Activated CD4-positive, alpha-beta T cell treated with anti-CD3 and anti-CD28 coated beads for 48 hours (primary cell): ENCODE measurements around the gene PROM2.
"Not testable (repeated sequence)": the region's sequence is repeated elsewhere in the genome, so short reads cannot be mapped to it uniquely, and the experiment has no call there.

Experiments
- DNase-seq: peaks from one replicate; pipeline ENCODE4 v3.0.0-alpha.2; 2020

Gene PROM2

GRCh38 chr2:95274291-95275150, at the start of gene PROM2:
Gene PROM2, plus strand, starts transcription at chr2:95274449. Its CDS starts 137 bp downstream, at chr2:95274586.
- DNase-seq, result no peak

DNA sequence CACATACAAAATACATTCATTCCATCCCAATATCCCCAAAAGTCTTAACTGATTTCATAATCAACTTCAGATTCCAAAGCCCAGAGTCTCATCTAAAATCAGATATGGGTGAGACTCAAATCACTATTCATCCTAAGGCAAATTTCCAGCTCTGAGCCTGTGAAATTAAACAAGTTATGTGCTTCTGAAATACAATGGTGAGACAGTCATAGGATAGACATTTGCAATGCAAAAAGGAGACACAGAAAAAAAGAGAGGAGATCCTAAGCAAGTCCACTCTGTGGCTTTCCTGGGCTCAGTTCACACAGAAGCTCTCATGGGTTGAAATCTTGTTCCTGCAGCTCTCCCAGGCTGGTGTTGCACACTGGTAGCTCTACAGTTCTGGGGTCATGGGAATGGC, 48.6 kb upstream of the PROM2 start:
- DNase-seq, result no peak

DNA sequence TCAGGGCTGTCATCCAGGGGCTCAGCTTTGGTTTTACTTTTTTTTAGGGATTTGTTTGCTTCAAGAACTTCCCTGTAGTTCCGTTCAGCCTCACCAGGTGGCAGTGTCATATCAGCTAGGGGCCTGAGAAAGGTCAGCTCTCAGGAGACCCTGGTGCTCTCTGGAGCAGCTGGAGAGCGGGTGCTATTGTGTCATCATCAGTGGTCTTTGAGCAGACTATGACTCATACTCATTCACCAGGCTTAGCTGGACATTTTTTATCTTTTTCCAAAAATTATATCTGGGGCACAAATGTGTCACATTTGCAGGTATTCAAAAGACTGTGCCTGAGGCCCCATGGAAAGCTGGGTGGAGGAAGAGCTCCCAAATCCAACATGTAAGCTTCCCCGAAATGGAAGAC, 42.5 kb upstream of the PROM2 start:
- peak; percentile 64 for DNase-seq

DNA sequence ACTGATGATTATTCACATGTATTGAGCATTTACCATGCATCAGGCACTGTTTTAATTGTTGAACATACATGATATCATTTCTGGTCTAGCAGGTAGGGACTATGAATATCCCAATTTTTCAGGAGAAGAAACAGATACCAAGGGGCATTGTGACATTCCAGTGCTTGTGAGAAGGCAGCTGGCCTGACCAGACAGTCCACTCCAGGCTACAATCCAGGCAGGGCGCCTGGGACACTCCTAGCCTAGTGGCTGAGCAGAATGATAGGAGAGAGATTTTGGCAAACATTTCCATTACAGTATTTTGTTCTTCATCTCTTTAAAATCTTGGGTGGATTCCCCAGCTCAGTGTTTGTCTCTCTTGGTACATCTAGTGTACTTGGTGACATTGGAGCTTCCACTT, 42.0 kb upstream of the PROM2 start:
- DNase-seq, result no peak

DNA sequence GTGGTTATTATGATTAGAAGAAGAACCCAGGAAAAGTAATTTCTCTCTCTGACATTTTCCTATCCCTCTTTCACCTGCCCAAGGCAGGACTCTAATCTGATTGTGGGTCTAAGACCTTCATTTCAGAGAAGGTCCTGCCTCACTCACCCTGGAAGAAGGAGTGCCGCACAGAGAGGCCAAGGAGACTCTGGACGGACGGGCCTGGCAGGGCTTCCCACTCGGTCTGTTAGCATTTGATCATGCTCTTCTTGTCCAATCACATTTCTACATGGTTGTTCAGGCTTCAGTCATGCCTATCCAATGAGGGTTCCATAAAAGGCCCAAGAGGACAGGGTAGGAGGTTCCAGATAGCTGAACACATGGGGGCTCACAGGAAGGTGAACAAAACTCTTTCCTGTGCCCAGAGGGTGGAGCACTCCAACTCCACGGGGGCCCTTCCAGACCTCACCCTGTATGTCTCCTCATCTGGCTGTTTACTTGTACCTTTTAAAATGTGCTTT, 39.9 kb upstream of the PROM2 start:
- no peak for DNase-seq

DNA sequence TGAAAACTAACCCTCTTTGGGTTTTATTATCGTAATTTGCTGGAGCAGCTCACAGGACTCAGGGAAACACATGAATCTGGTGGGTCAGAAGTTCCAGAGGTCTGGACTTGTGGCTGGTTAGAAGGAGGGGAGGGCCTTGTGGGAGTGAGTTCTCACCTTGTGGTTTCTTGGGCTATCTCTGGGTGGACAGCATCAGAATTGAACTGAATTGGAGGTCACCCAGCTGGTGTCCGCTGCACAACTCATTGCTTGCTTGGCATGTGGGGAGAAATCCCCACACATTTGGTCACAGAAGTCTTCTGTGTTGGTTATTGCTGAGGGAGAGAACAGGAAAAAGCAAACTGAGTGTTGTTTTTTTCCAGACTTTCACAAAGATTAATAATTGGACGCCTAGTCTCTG, 39.4 kb upstream of the PROM2 start:
- DNase-seq, result no peak

DNA sequence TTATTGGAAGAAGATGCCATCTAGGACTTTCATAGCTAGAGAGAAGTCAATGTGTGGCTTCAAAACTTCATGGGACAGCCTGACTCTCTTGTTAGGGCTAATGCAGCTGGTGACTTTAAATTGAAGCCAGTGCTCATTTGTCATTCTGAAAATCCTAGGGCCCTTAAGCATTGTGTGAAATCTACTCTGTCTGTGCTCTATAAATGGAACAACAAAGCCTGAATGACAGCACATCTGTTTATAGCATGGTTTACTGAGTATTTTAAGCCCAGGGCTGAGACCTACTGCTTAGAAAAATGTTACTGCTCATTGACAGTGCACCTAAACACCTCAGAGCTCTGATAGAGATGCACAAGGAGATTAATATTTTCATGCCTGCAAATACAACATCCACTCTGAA, 36.1 kb upstream of the PROM2 start:
- no peak for DNase-seq

GRCh38 chr2:95240091-95240490, 34.2 kb upstream of the PROM2 start:
- no peak for DNase-seq

- no peak for DNase-seq
These were observed 33.7 kb upstream of the PROM2 start for GRCh38 chr2:95240556-95240955.

DNA sequence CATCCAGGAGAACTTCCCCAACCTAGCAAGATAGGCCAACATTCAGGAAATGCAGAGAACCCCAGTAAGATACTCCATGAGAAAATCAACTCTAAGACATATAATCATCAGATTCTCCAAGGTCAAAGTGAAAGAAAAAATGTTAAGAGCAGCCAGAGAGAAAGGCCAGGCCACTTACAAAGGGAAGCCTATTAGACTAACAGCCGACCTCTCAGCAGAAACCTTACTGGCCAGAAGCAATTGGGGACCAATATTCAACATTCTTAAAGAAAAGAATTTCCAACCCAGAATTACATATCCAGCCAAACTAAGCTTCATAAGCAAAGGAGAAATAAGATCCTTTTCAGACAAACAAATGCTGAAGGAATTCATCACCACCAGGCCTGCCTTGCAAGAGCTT, 32.2 kb upstream of the PROM2 start:
- DNase-seq, result not testable (repeated sequence)

GRCh38 chr2:95258271-95258670, 16.0 kb upstream of the PROM2 start:
- DNase-seq, result no peak

DNA sequence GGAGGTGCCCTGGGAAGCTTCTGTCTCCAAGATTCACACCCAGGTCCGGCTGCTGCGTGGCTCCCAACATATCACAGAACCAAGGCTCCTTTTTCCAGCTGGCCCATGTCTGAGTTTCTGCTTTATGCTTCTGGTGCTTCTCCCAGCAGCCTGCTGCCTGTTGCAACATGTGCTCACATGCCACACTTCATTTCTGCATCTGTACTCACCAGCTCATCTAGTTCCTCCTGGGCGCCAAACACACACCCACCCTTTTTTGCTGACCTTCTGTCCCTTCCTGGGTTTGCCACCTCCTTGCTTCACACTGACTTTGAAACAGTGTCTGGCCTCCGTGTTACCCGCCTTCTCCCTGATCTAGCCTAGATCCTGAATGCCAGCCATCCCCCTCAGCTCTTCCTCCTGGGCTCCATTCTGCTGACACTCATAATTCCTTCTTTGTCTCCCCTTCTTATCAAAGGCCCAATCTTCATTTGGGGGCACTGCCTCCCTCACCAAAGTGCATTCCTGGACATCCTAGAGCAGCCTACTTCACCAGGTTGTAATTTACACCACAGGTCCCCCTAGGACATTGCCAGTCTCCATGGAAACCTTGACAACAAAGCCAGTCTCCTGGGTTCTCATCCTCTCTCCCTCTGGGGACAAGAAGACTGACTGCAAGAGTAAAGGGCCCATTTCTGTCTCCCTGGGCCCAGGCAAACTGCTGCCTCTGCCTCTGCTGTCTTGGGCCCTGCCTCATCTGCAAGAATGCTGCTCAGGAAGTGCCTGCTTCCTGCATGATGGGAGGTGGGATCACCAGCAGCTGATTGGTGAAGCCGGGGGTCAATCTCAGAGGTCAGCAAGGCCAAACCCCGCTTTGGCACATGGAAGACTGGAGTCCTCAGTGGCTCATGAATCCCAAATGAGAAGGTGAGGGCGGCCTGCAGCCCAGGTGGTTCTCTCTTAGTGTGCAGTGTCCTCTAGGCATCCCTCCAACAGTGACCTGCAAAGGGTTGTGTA, 13.9 kb upstream of the PROM2 start:
- DNase-seq, result no peak

DNA sequence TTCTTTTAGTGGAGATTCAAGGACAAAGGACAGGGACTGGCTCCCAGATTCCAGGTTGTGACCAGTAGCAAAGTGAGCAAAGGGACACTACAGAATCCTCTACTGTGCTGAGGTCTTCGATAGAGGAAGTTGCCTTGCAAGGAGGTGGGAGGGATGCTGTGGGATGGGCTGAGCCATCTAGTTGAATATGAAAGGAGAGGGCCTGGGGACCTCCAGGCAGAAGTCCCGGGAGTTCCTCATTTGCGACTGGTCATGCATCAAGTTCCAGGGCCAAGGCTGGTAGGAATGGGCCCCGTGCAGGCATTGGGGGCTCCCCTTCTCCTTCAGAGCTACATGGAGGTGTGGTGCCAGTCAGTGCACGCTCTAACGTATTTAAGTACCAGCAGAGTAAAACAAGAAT, 12.6 kb upstream of the PROM2 start:
- no peak for DNase-seq

DNA sequence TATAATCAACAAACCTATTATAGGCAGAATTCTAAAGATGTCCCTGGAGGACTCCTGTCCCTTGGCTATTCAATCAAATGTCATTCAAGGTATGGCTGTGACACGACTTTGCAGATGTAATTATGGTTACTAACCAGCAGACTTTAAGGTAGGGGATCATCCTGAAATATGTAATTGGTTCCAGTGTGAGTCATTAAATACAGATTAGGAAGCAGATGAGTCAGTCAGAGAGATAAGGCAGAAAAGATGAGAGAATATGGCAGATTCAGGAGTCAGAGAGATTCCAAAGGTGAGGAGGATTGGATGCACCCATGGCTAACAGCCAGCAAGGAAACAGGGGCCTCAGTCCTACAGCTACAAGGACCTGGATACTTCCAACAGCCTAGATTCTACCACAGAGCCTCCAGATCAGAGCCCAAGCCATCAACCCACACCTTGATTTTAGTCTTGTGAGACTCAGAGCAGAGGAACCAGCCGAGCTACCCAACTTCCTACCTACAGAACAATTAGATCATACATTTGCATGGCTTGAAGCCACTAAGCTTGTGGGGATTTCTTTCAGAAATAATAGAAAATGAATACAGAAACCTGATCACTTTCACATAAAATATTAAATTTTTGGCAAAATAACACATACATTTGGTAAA, 11.2 kb upstream of the PROM2 start:
- DNase-seq, result no peak

DNA sequence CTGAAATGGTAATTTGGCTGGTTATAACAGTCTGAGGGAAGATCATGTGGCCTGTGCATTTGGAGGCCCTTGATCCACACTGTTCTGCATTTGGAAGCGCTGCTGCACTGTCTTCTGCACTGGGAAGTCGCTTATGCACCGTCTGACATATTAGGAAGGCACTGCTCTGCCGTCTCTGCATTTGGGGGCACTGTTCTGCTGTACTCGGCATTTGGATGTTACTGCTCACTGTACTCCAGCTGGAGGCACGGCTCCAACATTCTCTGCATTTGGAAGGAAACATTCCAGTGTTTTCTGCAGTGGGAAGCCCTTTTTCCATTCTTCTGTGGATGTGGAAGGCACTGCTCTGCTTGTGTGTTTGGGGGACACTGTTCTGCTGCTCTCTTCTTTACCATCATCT, 9.6 kb upstream of the PROM2 start:
- no peak for DNase-seq

DNA sequence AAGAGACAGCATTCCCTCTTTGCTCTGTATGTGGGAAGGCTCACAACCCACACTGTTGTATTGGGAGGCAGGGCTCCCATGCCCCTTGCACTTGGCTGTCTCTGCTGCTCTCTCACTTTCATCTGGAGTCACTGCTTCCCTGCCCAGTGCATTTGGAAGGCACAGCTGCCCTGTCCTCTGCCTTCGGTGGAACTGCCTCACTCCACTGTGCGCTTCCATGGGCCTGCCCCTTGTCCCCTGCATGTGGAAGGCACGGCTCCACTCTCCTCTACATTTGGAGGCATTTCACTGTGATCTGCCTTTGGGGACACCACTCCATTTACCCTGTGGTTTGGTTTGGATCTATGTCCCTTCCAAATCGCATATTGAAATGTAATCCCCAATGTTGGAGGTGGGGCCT, 9.1 kb upstream of the PROM2 start:
- no peak for DNase-seq

DNA sequence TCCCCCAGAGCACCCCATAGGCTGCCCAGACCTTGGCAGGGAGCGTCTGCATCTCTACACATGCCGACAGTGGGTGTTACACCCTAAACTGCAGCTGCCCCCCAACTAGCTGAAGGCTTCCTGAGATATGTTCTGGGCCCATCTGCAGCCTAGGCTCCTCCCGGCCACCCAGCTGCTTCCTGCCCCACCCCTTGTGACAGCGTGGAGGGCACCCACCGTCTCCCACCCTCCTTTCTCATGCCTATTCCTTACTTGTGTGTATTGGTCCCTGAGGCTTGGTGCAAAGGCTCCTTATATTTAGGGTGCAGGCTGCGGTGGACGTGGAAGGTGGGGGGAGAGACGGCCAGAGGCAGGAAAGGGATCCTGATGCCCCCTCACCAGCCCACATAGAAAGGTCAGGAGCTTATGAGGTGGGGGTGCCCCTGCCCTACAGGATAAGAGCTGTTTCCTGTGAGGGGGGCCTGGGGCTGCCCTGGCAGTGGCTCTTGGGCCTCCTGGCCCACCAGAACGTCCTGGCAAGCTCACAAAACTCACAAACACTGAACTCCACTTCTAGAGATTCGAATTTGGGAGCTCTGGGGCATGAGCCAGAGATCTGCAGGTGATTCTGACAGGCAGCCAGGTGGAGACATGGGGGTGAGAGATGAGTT, 7.3 kb upstream of the PROM2 start:
- no peak for DNase-seq

GRCh38 chr2:95267458-95268210, 6.6 kb upstream of the PROM2 start:
- no peak for DNase-seq

DNA sequence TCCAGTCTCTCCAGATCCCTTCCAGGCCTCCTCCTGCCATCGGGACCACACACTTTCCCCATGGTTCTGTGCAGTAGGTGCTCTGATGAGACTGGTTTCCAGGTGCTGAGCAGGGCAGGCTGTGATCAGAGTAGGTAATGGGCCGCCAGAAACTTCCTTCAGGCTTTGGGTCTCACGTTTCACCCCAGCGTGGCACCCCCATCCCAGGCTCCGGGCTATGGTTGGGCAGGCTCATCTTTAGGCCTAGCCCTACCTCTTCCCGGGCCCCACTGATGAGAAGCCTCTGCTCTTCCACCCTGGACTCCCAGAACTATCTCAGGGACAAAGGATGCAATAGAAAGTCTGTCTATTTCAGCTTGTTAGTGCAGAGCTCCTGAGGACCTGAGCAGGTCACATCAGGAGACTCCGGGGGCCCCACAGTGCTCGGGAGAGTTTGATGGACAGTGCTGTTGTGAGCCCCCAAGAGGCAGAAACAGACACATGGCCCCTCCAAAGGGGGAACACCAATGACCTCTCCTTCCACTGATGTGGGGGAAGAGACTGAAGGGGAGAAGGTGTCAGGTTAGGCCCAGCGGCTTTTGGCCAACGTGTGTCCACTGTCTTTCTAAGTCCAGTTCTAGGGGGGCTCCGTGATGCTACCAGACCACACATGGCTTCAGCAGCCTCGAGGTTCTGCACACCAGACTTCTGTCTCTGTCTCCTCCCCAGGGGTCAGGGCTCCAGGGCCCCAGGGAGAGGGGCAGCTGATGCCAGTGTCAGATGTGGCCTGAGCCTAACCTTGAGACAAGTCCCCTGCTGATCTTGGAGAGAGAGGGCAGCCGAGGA, 5.8 kb upstream of the PROM2 start:
- DNase-seq, result no peak

- no peak for DNase-seq
These were observed 5.1 kb upstream of the PROM2 start for GRCh38 chr2:95269036-95269680.
